Measurements from ENCODE around the gene PDE3B. TPM values are rescaled to one million over a fixed set of nuclear protein-coding genes. Genes with fewer than 3 reads are reported as not detected.
"Not testable (repeated sequence)": the region's sequence is repeated elsewhere in the genome, so short reads cannot be mapped to it uniquely, and the experiment has no call there.

PDE3B gene
- total and polyA plus RNA-seq, 4 donors, result 2.5 to 15.1 (median 7.6) TPM

DNA sequence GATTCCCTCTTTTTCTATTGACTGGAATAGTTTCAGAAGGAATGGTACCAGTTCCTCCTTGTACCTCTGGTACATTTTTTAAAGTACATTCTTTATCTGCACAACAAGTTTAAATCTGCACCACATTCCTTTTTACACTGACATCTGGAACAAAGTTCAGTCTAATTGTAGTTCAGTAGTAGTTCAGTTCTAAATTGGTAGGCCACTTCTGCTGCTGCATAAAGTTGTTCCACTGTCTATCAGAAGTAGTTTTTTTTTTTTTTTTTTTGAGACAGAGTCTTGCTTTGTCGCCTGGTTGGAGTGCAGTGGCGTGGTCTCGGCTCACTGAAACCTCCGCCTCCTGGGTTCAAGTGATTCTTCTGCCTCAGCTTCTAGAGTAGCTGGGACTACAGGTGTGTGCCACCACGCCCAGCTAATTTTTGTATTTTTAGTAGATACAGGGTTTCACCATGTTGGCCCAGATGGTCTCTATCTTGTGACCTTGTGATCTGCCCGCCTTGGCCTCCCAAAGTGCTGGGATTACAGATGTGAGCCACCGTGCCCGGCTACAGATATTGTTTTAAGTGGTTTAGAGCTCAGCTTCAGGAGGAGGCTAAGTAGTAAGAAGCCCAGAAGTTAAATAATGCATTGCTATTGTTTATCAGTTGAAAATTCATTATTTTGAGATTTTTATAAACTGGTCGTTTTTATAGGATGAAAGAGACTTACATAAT, 115.9 kb downstream of the PDE3B start:
- H3K27ac ChIP-seq (ENCODE audit: low read depth in 1 of 2, low read length in 2 of 2); H3K4me3 ChIP-seq (ENCODE audit: low read length in 2 of 2); H3K4me1 ChIP-seq (ENCODE audit: control insufficient read depth in 1 of 2, insufficient read depth in 2 of 2, low read length in 2 of 2); ATAC-seq (ENCODE audit: low FRiP score); H3K9me3 ChIP-seq (ENCODE audit: control insufficient read depth, low read length); H3K36me3 ChIP-seq (ENCODE audit: control insufficient read depth in 1 of 2, insufficient read depth in 2 of 2, low read length in 1 of 2); H3K27me3 ChIP-seq (ENCODE audit: control insufficient read depth in 1 of 2, insufficient read depth in 2 of 2, low read length in 1 of 2); DNase-seq; intact Hi-C loops (cut with DNase I): not testable (repeated sequence)
- 89 to 92% methylated on average over 9 of the region's 9 CpGs for WGBS, 2 donors

GRCh38 chr11:14764179-14764578, 120.6 kb downstream of the PDE3B start:
- no peak for DNase-seq
- Histone ChIP-seq H3K4me3 (ENCODE audit: low read length in 2 of 2) (no peak overlapping the region), H3K4me1 (ENCODE audit: control insufficient read depth in 1 of 2, insufficient read depth in 2 of 2, low read length in 2 of 2) (peaks cover 0 to 2% of the 10 kb centered on the region in 2 donors), H3K9me3 (ENCODE audit: control insufficient read depth, low read length) (no peaks in the 10 kb centered on the region), H3K36me3 (ENCODE audit: control insufficient read depth in 1 of 2, insufficient read depth in 2 of 2, low read length in 1 of 2) (no peaks in the 10 kb centered on the region), H3K27me3 (ENCODE audit: control insufficient read depth in 1 of 2, insufficient read depth in 2 of 2, low read length in 1 of 2) (no peaks in the 10 kb centered on the region), H3K27ac (ENCODE audit: low read depth in 1 of 2, low read length in 2 of 2) (no peak overlapping the region)
- no peak for ATAC-seq (ENCODE audit: low FRiP score)
- WGBS, 2 donors, result 99 to 100% methylated on average over 1 of the region's 1 CpG
- intact Hi-C loops (cut with DNase I), result no loop called here

DNA sequence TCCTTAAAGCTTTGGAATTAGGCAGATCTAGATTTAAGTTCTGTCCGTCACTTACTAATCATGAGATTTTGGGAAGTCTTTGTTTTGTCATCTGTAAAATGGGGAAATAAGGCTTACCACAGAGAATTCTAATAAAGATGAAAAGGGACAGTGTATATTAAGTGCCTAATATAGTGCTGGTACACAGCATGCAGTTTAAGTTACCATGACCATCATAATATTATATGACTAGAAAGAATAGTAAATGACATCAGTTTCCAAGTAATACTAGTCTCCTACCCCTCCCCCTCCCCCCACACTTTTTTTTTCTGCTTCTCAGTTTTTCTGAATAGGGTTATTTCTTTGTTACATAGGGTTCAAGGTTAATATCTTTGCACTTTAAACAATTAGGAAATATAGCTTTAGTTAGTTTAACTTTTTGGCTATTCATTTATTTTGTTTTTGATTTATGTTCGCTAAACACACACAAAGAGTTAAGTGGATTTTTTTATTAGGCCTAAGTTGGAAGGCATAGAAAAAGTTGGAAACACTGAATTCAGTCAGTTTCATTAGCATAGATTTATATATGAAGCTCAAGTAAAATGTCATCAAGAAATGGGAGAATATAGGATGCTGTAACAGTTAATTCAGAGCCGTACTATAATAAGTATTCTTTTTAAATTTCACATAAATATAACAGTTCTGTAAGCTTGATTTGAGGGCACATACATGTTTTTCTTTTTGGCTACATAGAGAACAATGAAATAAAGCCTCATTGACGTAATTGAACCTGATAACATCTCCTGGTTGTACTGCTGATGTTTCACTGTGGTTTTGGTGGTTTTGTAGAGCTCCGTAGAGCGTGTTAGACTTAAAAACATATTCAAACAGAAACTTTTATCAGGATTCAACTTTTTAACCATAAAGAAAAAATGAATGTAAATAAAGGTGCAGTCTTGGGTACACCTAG, 121.2 kb downstream of the PDE3B start:
- no peak overlapping the region for H3K4me3 ChIP-seq (ENCODE audit: low read length in 2 of 2)
- intact Hi-C loops (cut with DNase I), result no loop called here
- no peak overlapping the region for H3K27ac ChIP-seq (ENCODE audit: low read depth in 1 of 2, low read length in 2 of 2)
- H3K36me3 ChIP-seq (ENCODE audit: control insufficient read depth in 1 of 2, insufficient read depth in 2 of 2, low read length in 1 of 2), result no peaks in the 10 kb centered on the region
- H3K4me1 ChIP-seq (ENCODE audit: control insufficient read depth in 1 of 2, insufficient read depth in 2 of 2, low read length in 2 of 2), result peaks cover 0 to 2% of the 10 kb centered on the region in 2 donors
- no peaks in the 10 kb centered on the region for H3K27me3 ChIP-seq (ENCODE audit: control insufficient read depth in 1 of 2, insufficient read depth in 2 of 2, low read length in 1 of 2)
- ATAC-seq (ENCODE audit: low FRiP score), result no peak
- 92 to 93% methylated on average over 6 of the region's 6 CpGs for WGBS, 2 donors
- no peaks in the 10 kb centered on the region for H3K9me3 ChIP-seq (ENCODE audit: control insufficient read depth, low read length)
- no peak for DNase-seq

- Histone ChIP-seq H3K36me3 (ENCODE audit: control insufficient read depth in 1 of 2, insufficient read depth in 2 of 2, low read length in 1 of 2) (no peaks in the 10 kb centered on the region), H3K4me1 (ENCODE audit: control insufficient read depth in 1 of 2, insufficient read depth in 2 of 2, low read length in 2 of 2) (peaks cover 0 to 2% of the 10 kb centered on the region in 2 donors), H3K27ac (ENCODE audit: low read depth in 1 of 2, low read length in 2 of 2) (no peak overlapping the region), H3K4me3 (ENCODE audit: low read length in 2 of 2) (no peak overlapping the region), H3K9me3 (ENCODE audit: control insufficient read depth, low read length) (no peaks in the 10 kb centered on the region), H3K27me3 (ENCODE audit: control insufficient read depth in 1 of 2, insufficient read depth in 2 of 2, low read length in 1 of 2) (no peaks in the 10 kb centered on the region)
- intact Hi-C loops (cut with DNase I), result no loop called here
- no peak for ATAC-seq (ENCODE audit: low FRiP score)
- DNase-seq, result no peak
These were observed 123.0 kb downstream of the PDE3B start for GRCh38 chr11:14766585-14766984.

GRCh38 chr11:14768526-14769188, 125.1 kb downstream of the PDE3B start:
- Histone ChIP-seq H3K27me3 (ENCODE audit: control insufficient read depth in 1 of 2, insufficient read depth in 2 of 2, low read length in 1 of 2) (no peaks in the 10 kb centered on the region), H3K4me1 (ENCODE audit: control insufficient read depth in 1 of 2, insufficient read depth in 2 of 2, low read length in 2 of 2) (peaks cover 0 to 2% of the 10 kb centered on the region in 2 donors), H3K4me3 (ENCODE audit: low read length in 2 of 2) (no peak overlapping the region), H3K9me3 (ENCODE audit: control insufficient read depth, low read length) (no peaks in the 10 kb centered on the region), H3K36me3 (ENCODE audit: control insufficient read depth in 1 of 2, insufficient read depth in 2 of 2, low read length in 1 of 2) (no peaks in the 10 kb centered on the region), H3K27ac (ENCODE audit: low read depth in 1 of 2, low read length in 2 of 2) (no peak overlapping the region)
- DNase-seq (no peak), ATAC-seq (ENCODE audit: low FRiP score) (no peak)
- WGBS, 2 donors, result 92 to 97% methylated on average over 2 of the region's 2 CpGs
- intact Hi-C loops (cut with DNase I), result no loop called here

DNA sequence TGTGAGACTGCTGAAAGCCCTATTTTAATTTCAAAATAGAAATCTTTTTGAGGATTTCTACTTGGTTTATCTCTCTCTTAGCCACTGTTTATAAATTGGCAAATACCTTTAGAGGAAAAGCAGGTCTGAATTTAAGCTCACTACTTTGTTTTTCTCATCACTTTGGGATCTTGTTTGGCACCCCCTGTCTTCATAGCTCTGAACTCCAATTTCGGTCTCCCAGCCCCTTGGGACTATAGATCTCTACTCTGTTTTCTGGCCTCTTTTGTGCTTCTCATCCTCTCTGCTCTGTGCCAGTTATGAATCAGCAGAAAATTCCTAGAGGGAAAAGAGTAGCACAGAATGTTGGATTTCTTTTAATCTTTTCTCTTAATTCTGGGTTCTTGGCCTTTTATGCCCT, 130.2 kb downstream of the PDE3B start:
- Histone ChIP-seq H3K4me1 (ENCODE audit: control insufficient read depth in 1 of 2, insufficient read depth in 2 of 2, low read length in 2 of 2) (peaks cover 0 to 2% of the 10 kb centered on the region in 2 donors), H3K36me3 (ENCODE audit: control insufficient read depth in 1 of 2, insufficient read depth in 2 of 2, low read length in 1 of 2) (no peaks in the 10 kb centered on the region), H3K9me3 (ENCODE audit: control insufficient read depth, low read length) (no peaks in the 10 kb centered on the region), H3K4me3 (ENCODE audit: low read length in 2 of 2) (no peak overlapping the region), H3K27ac (ENCODE audit: low read depth in 1 of 2, low read length in 2 of 2) (no peak overlapping the region), H3K27me3 (ENCODE audit: control insufficient read depth in 1 of 2, insufficient read depth in 2 of 2, low read length in 1 of 2) (no peaks in the 10 kb centered on the region)
- intact Hi-C loops (cut with DNase I), result no loop called here
- DNase-seq, result no peak
- 53 to 61% methylated on average over 1 of the region's 1 CpG for WGBS, 2 donors
- no peak for ATAC-seq (ENCODE audit: low FRiP score)

DNA sequence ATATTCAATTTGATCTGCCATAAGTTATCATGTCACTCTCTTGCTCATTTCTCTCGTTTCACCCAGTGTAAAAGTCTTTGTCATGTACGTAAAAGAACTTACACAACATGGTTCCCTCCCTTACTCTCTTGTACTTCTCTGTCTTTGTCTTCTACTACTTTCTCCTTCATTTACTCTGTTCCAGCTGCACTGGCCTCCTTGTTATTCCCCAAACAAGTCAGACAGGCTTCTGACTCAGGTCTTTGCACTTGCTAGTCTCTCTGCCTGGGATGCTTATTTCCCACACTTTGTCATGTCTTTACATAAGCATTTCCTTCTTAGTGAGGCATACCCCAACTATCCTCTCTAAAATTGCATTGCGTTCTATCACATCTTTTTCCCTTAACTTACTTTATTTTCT, 131.1 kb downstream of the PDE3B start:
- no peak overlapping the region for H3K4me3 ChIP-seq (ENCODE audit: low read length in 2 of 2)
- no peak for ATAC-seq (ENCODE audit: low FRiP score)
- 90 to 98% methylated on average over 3 of the region's 3 CpGs for WGBS, 2 donors
- no peaks in the 10 kb centered on the region for H3K36me3 ChIP-seq (ENCODE audit: control insufficient read depth in 1 of 2, insufficient read depth in 2 of 2, low read length in 1 of 2)
- H3K9me3 ChIP-seq (ENCODE audit: control insufficient read depth, low read length), result no peaks in the 10 kb centered on the region
- DNase-seq, result no peak
- intact Hi-C loops (cut with DNase I), result no loop called here
- H3K27me3 ChIP-seq (ENCODE audit: control insufficient read depth in 1 of 2, insufficient read depth in 2 of 2, low read length in 1 of 2), result no peaks in the 10 kb centered on the region
- no peak overlapping the region for H3K27ac ChIP-seq (ENCODE audit: low read depth in 1 of 2, low read length in 2 of 2)
- H3K4me1 ChIP-seq (ENCODE audit: control insufficient read depth in 1 of 2, insufficient read depth in 2 of 2, low read length in 2 of 2), result no peaks in the 10 kb centered on the region

- ATAC-seq (ENCODE audit: low FRiP score) (no peak), DNase-seq (no peak)
- H3K36me3 ChIP-seq (ENCODE audit: control insufficient read depth in 1 of 2, insufficient read depth in 2 of 2, low read length in 1 of 2), result no peaks in the 10 kb centered on the region
- no peak overlapping the region for H3K4me3 ChIP-seq (ENCODE audit: low read length in 2 of 2)
- intact Hi-C loops (cut with DNase I), result no loop called here
- H3K4me1 ChIP-seq (ENCODE audit: control insufficient read depth in 1 of 2, insufficient read depth in 2 of 2, low read length in 2 of 2), result no peaks in the 10 kb centered on the region
- H3K27me3 ChIP-seq (ENCODE audit: control insufficient read depth in 1 of 2, insufficient read depth in 2 of 2, low read length in 1 of 2), result no peaks in the 10 kb centered on the region
- H3K9me3 ChIP-seq (ENCODE audit: control insufficient read depth, low read length), result no peaks in the 10 kb centered on the region
- no peak overlapping the region for H3K27ac ChIP-seq (ENCODE audit: low read depth in 1 of 2, low read length in 2 of 2)
These were observed 132.3 kb downstream of the PDE3B start for GRCh38 chr11:14775897-14776296.

All from aorta (tissue), 5 donors.